Natural killer cell (primary cell): ENCODE measurements around the gene ANKRD9. TPM values are rescaled to one million over a fixed set of nuclear protein-coding genes. Genes with fewer than 3 reads are reported as not detected.
A peak's percentile ranks its signal among the peaks of the same experiment; 100 is the strongest.

Experiments used
- ATAC-seq, 3 donors: fragments of 150-1000 bp in 2 of 3; fragments of 200-7000 bp in 1 of 3; cut with Tn5 transposase; 1 replicate in 1 of 3; 2 replicates in 2 of 3; pipeline ENCODE4 v1.10.0; 2021; ENCODE audit warnings: mild to moderate bottlenecking in 2 of 3, moderate library complexity in 2 of 3
- DNase-seq, 2 donors: peaks; one replicate each; pipeline versions ENCODE4 v3.0.0 to v3.0.0-alpha.2; 2013 to 2021; ENCODE audit warnings: mixed read lengths in 1 of 2
- H3K27ac ChIP-seq: one replicate; pipeline ENCODE4 v1.5.1; 2013; ENCODE audit warnings: mild to moderate bottlenecking, low read length
- H3K27me3 ChIP-seq: one replicate; pipeline ENCODE4 v1.6.1; 2013; ENCODE audit warnings: low read length; ENCODE audit not compliant: control insufficient read depth, insufficient read depth
- H3K36me3 ChIP-seq: one replicate; pipeline ENCODE4 v1.6.1; 2013; ENCODE audit warnings: low read length; ENCODE audit not compliant: control insufficient read depth, insufficient read depth
- H3K4me1 ChIP-seq: one replicate; pipeline ENCODE4 v1.6.1; 2013; ENCODE audit warnings: low read length; ENCODE audit not compliant: control insufficient read depth, insufficient read depth
- H3K4me3 ChIP-seq: one replicate; pipeline ENCODE4 v1.5.1; 2013; ENCODE audit warnings: low read length
- H3K9me3 ChIP-seq: one replicate; pipeline ENCODE4 v1.6.1; 2013; ENCODE audit warnings: low read length; ENCODE audit not compliant: control insufficient read depth, insufficient read depth
- H3K27ac Mint-ChIP-seq, 2 donors: one replicate each; pipeline ENCODE4 v1.8.0; 2022; ENCODE audit warnings: mild to moderate bottlenecking in 2 of 2, mixed read lengths in 2 of 2, moderate library complexity in 1 of 2
- H3K27me3 Mint-ChIP-seq, 2 donors: one replicate each; pipeline ENCODE4 v1.8.0; 2022; ENCODE audit warnings: low read depth in 2 of 2, mixed read lengths in 2 of 2
- H3K36me3 Mint-ChIP-seq: one replicate; pipeline ENCODE4 v1.8.0; 2022; ENCODE audit warnings: mixed read lengths
- H3K4me1 Mint-ChIP-seq, 2 donors: one replicate each; pipeline ENCODE4 v1.8.0; 2022; ENCODE audit warnings: mixed read lengths in 2 of 2
- H3K4me3 Mint-ChIP-seq: one replicate; pipeline ENCODE4 v1.8.0; 2022; ENCODE audit warnings: mild to moderate bottlenecking, moderate library complexity, mixed read lengths
- H3K9me3 Mint-ChIP-seq, 2 donors: one replicate each; pipeline ENCODE4 v1.8.0; 2022; ENCODE audit warnings: mixed read lengths in 2 of 2
- CTCF ChIP-seq: fragments of 200-600 bp; IDR thresholded peaks from one replicate; pipeline ENCODE4 v1.8.0; 2022; ENCODE audit warnings: antibody characterized with exemption
- WGBS: methylation state at CpG from one replicate; pipeline ENCODE4 v1.1.7; 2013; ENCODE audit warnings: missing lambda C conversion rate; ENCODE audit not compliant: insufficient coverage; 5-methylcytosine and 5-hydroxymethylcytosine counted together
- intact Hi-C: fragments of 100-400 bp; cut with micrococcal nuclease; formaldehyde crosslinking; loops from one replicate; pipeline ENCODE4 v1.14.2; 2022
- total RNA-seq, 4 donors: library from RNA; stranded (reverse); fragments of 120-200 nt in 1 of 4; gene quantifications; one replicate each; pipeline versions ENCODE4 v1.2.3 to v1.2.4, GENCODE V29; 2013 to 2022

Gene ANKRD9
- total RNA-seq, 3 donors from 2014 or later (not counting 1 experiment from before 2014, with no cell fraction given), result 4.0 to 11.0 (median 9.6) TPM

GRCh38 chr14:102498678-102499265 lies 10.8 kb downstream of the ANKRD9 start:
- peak in 1 of 3 donors; percentile 29 for ATAC-seq
- Histone ChIP-seq H3K27ac (no peak overlapping the region), H3K27me3 (no peaks in the 10 kb centered on the region), H3K9me3 (no peaks in the 10 kb centered on the region), H3K4me3 (no peak overlapping the region), H3K36me3 (peaks cover 4% of the 10 kb centered on the region), H3K4me1 (peaks cover 14% of the 10 kb centered on the region)
- H3K4me1 Mint-ChIP-seq, result peaks cover 10 to 22% of the 10 kb centered on the region in 2 donors
- 74% methylated on average over 21 of the region's 21 CpGs for WGBS
- peak overlapping the region; percentile 43 to 75 for H3K27ac Mint-ChIP-seq
- no peaks in the 10 kb centered on the region for H3K27me3 Mint-ChIP-seq
- H3K9me3 Mint-ChIP-seq, result no peaks in the 10 kb centered on the region
- no peak for TF ChIP-seq CTCF
- intact Hi-C loops, result no loop called here
- H3K36me3 Mint-ChIP-seq, result no peaks in the 10 kb centered on the region
- H3K4me3 Mint-ChIP-seq, result no peak overlapping the region
- no peak for DNase-seq

- ATAC-seq, result no peak
- Histone ChIP-seq H3K9me3 (no peaks in the 10 kb centered on the region), H3K4me3 (no peak overlapping the region), H3K27ac (no peak overlapping the region), H3K36me3 (peaks cover 4% of the 10 kb centered on the region), H3K27me3 (no peaks in the 10 kb centered on the region), H3K4me1 (peaks cover 14% of the 10 kb centered on the region)
- Mint-ChIP-seq H3K27ac (peak overlapping the region; percentile 43 to 75), H3K9me3 (no peaks in the 10 kb centered on the region), H3K36me3 (no peaks in the 10 kb centered on the region), H3K4me3 (no peak overlapping the region), H3K27me3 (no peaks in the 10 kb centered on the region), H3K4me1 (peaks cover 10 to 22% of the 10 kb centered on the region in 2 donors)
- intact Hi-C loops, result no loop called here
- WGBS, result 96% methylated on average over 30 of the region's 30 CpGs
- TF ChIP-seq CTCF, result no peak
- no peak for DNase-seq
Observed at GRCh38 chr14:102497998-102498677, 11.4 kb downstream of the ANKRD9 start.

- intact Hi-C loops, result no loop called here
- no peaks in the 10 kb centered on the region for H3K27me3 Mint-ChIP-seq
- Histone ChIP-seq H3K36me3 (peaks cover 4% of the 10 kb centered on the region), H3K27me3 (no peaks in the 10 kb centered on the region), H3K27ac (no peak overlapping the region), H3K9me3 (no peaks in the 10 kb centered on the region), H3K4me1 (peaks cover 14% of the 10 kb centered on the region), H3K4me3 (no peak overlapping the region)
- TF ChIP-seq CTCF, result no peak
- no peak for ATAC-seq
- H3K36me3 Mint-ChIP-seq, result no peaks in the 10 kb centered on the region
- peak overlapping the region in 1 of 2 donors; percentile 75 for H3K27ac Mint-ChIP-seq
- H3K4me3 Mint-ChIP-seq, result no peak overlapping the region
- H3K9me3 Mint-ChIP-seq, result no peaks in the 10 kb centered on the region
- 97% methylated on average over 42 of the region's 42 CpGs for WGBS
- no peak for DNase-seq
- H3K4me1 Mint-ChIP-seq, result peaks cover 10 to 22% of the 10 kb centered on the region in 2 donors
Observed at GRCh38 chr14:102496958-102497744, 12.4 kb downstream of the ANKRD9 start.
